ENCODE measurements around the gene KDM4B.

The KDM4B gene

DNA sequence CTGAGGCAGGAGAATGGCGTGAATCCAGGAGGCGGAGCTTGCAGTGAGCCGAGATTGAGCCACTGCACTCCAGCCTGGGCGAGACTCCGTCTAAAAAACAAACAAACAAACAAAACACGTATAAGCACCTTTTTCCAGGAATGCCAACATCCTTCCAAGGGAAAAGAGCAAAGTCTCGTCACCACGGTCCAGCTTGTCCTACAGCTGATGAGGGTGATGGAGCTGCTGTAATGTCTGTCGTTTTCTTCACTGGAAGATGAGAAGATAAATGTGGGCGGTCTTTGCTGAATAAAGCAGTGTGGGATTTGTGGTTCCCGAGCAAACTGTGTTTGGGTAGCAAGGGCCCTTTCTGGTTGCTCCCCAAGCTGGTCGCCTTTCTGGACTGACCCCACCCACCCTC, 205.1 kb downstream of the KDM4B start:
- Histone ChIP-seq H3K4me3 (ENCODE audit: low read length) (no peak overlapping the region), H3K4me1 (ENCODE audit: control insufficient read depth, insufficient read depth, low read length) (peaks cover 18% of the 10 kb centered on the region)

DNA sequence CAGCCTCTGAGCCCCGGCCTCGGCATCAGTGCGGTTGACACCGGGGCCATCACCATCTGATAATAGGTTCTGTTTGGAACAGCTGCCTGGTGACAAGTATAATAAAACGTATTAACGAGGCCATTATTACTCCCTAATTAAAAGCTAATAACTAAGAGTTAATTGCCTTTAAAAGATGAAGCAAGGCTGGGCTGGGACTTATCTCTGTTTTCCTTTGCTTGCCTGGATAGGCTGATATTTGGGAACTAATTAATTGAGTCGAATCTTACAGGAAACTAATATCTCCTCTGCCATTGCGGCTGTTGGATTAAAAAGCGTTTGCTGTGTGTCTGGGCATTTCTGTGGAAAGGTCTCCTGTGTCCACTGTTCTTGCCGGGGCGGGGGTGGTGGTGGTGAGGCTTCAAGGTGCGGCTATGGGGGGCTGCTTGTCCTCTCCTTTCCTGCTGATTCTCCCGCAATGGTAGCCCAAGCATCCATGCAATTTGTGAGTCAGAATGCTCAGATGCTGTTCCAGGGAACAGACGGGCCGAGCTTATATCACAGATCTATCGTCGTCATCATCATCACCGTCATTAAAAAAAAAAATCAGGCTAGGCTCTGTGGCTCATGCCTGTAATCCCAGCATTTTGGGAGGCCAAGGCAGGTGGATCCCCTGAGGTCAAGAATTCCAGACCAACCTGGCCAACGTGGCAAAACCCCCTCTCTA, 209.0 kb downstream of the KDM4B start:
- no peak for DNase-seq (ENCODE audit: low read depth)
- Histone ChIP-seq H3K36me3 (ENCODE audit: control insufficient read depth, insufficient read depth, low read length, severe bottlenecking) (no peaks in the 10 kb centered on the region), H3K9ac (ENCODE audit: low read length) (no peak overlapping the region), H3K4me3 (ENCODE audit: low read length) (no peak overlapping the region), H3K27me3 (replicated peaks; ENCODE audit: control insufficient read depth, insufficient read depth, low read length) (no peaks in the 10 kb centered on the region), H3K4me1 (ENCODE audit: control insufficient read depth, insufficient read depth, low read length) (peaks cover 18% of the 10 kb centered on the region), H3K9me3 (ENCODE audit: control insufficient read depth, low read length) (no peaks in the 10 kb centered on the region)

More for the DNA sequence above, 205.1 kb downstream of the KDM4B start:
- Histone ChIP-seq H3K9me3 (ENCODE audit: control insufficient read depth, low read length) (no peaks in the 10 kb centered on the region), H3K9ac (ENCODE audit: low read length) (no peak overlapping the region), H3K36me3 (ENCODE audit: control insufficient read depth, insufficient read depth, low read length, severe bottlenecking) (no peaks in the 10 kb centered on the region), H3K27me3 (replicated peaks; ENCODE audit: control insufficient read depth, insufficient read depth, low read length) (no peaks in the 10 kb centered on the region)
- DNase-seq (ENCODE audit: low read depth) = no peak

DNA sequence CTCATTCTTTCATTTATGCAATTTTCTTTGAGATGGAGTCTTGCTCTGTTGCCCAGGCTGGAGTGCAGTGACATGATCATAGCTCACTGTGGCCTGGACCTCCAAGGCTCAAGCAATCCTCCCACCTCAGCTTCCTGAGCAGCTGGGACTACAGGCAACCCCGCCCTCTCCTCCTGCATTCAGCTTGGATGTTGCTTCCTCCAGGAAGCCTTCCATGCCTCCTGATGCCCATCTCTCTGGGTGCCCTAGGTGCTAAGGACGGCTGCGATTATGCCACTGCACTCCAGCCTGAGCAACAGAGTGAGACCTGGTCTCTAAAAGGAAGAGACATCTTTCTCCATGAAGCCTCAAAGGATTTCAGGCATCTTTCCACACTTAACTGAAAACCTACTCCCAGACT, 209.9 kb downstream of the KDM4B start:
- Histone ChIP-seq H3K9ac (ENCODE audit: low read length) (no peak overlapping the region), H3K36me3 (ENCODE audit: control insufficient read depth, insufficient read depth, low read length, severe bottlenecking) (no peaks in the 10 kb centered on the region), H3K9me3 (ENCODE audit: control insufficient read depth, low read length) (no peaks in the 10 kb centered on the region), H3K4me3 (ENCODE audit: low read length) (no peak overlapping the region), H3K4me1 (ENCODE audit: control insufficient read depth, insufficient read depth, low read length) (peaks cover 14% of the 10 kb centered on the region), H3K27me3 (replicated peaks; ENCODE audit: control insufficient read depth, insufficient read depth, low read length) (no peaks in the 10 kb centered on the region)
- DNase-seq (ENCODE audit: low read depth) = no peak

- no peak for DNase-seq (ENCODE audit: low read depth)
- Histone ChIP-seq H3K4me3 (ENCODE audit: low read length) (no peak overlapping the region), H3K27me3 (replicated peaks; ENCODE audit: control insufficient read depth, insufficient read depth, low read length) (no peaks in the 10 kb centered on the region), H3K36me3 (ENCODE audit: control insufficient read depth, insufficient read depth, low read length, severe bottlenecking) (no peaks in the 10 kb centered on the region), H3K9ac (ENCODE audit: low read length) (no peak overlapping the region), H3K9me3 (ENCODE audit: control insufficient read depth, low read length) (no peaks in the 10 kb centered on the region), H3K4me1 (ENCODE audit: control insufficient read depth, insufficient read depth, low read length) (peaks cover 14% of the 10 kb centered on the region)
Measured at GRCh38 chr19:5179256-5179655, 210.3 kb downstream of the KDM4B start.

DNA sequence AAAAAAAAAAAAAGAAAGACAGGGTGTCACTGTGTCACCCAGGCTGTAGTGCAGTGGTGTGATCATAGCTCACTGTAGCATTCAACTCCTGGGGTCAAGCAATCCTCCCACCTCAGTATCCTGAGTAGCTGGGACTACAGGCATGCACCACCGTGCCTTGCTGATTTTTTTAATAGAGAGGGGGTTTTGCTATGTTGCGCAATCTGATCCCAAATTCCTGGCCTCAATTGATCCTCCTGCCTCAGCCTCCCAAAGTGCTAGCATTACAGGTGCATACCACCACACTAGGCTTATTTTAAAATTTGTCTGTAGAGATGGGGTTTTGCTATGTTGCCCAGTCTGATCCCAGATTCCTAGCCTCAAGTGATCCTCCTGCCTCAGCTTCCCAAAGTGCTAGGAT, 212.4 kb downstream of the KDM4B start:
- H3K9me3 ChIP-seq (ENCODE audit: control insufficient read depth, low read length) = no peaks in the 10 kb centered on the region
- no peak for DNase-seq (ENCODE audit: low read depth)

DNA sequence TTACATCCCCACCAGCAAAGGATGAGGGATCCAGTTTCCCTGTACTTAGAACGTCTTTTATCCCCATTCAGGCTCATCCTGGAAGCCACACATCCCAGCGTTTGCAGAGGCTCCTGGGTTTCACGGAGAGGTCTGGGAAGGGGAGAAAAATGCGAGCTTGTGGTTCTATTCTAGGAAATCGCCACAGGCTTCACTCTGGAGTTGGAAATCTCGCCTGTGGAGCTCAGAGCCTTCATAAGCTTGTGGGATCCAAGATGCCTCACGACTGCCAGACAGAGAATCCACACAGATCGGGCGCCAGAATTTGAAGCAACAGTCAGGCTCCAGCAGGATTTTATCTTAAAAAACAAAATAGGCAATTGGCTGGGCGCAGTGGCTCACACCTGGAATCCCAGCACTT, 213.8 kb downstream of the KDM4B start:
- Histone ChIP-seq H3K9me3 (ENCODE audit: control insufficient read depth, low read length) (no peaks in the 10 kb centered on the region), H3K9ac (ENCODE audit: low read length) (no peak overlapping the region), H3K4me3 (ENCODE audit: low read length) (no peak overlapping the region), H3K4me1 (ENCODE audit: control insufficient read depth, insufficient read depth, low read length) (peaks cover 5% of the 10 kb centered on the region), H3K36me3 (ENCODE audit: control insufficient read depth, insufficient read depth, low read length, severe bottlenecking) (no peaks in the 10 kb centered on the region), H3K27me3 (replicated peaks; ENCODE audit: control insufficient read depth, insufficient read depth, low read length) (no peaks in the 10 kb centered on the region)
- no peak for DNase-seq (ENCODE audit: low read depth)

More for the DNA sequence above, 212.4 kb downstream of the KDM4B start:
- H3K4me1 ChIP-seq (ENCODE audit: control insufficient read depth, insufficient read depth, low read length) = peaks cover 14% of the 10 kb centered on the region
- H3K9ac ChIP-seq (ENCODE audit: low read length) = no peak overlapping the region
- no peak overlapping the region for H3K4me3 ChIP-seq (ENCODE audit: low read length)
- H3K27me3 ChIP-seq (replicated peaks; ENCODE audit: control insufficient read depth, insufficient read depth, low read length) = no peaks in the 10 kb centered on the region
- no peaks in the 10 kb centered on the region for H3K36me3 ChIP-seq (ENCODE audit: control insufficient read depth, insufficient read depth, low read length, severe bottlenecking)

GRCh38 chr19:5183616-5184015, 214.7 kb downstream of the KDM4B start:
- peaks cover 4% of the 10 kb centered on the region for H3K4me1 ChIP-seq (ENCODE audit: control insufficient read depth, insufficient read depth, low read length)
- no peak overlapping the region for H3K9ac ChIP-seq (ENCODE audit: low read length)
- H3K27me3 ChIP-seq (replicated peaks; ENCODE audit: control insufficient read depth, insufficient read depth, low read length) = peaks cover 3% of the 10 kb centered on the region
- H3K9me3 ChIP-seq (ENCODE audit: control insufficient read depth, low read length) = no peaks in the 10 kb centered on the region
- DNase-seq (ENCODE audit: low read depth) = no peak
- no peaks in the 10 kb centered on the region for H3K36me3 ChIP-seq (ENCODE audit: control insufficient read depth, insufficient read depth, low read length, severe bottlenecking)
- no peak overlapping the region for H3K4me3 ChIP-seq (ENCODE audit: low read length)

DNA sequence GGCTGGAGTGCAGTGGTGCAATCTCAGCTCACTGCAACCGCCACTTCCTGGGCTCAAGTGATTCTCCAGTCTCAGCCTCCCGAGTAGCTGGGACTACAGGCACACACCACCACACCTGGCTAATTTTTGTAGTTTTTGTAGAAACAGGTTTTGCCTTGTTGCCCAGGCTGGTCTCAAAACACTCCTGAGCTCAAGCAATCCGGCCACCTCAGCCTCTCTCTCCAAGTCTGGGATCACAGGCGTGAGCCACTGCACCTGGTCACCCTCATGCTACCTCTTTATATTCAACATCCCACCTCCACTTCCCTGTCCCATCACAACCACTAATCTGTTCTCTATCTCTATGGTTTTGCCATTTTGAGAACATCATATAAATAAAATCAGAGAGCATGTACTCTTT, 216.0 kb downstream of the KDM4B start:
- H3K9ac ChIP-seq (ENCODE audit: low read length) = no peak overlapping the region
- H3K9me3 ChIP-seq (ENCODE audit: control insufficient read depth, low read length) = no peaks in the 10 kb centered on the region
- no peak for DNase-seq (ENCODE audit: low read depth)
- no peaks in the 10 kb centered on the region for H3K36me3 ChIP-seq (ENCODE audit: control insufficient read depth, insufficient read depth, low read length, severe bottlenecking)
- H3K4me3 ChIP-seq (ENCODE audit: low read length) = no peak overlapping the region
- H3K4me1 ChIP-seq (ENCODE audit: control insufficient read depth, insufficient read depth, low read length) = peaks cover 4% of the 10 kb centered on the region
- H3K27me3 ChIP-seq (replicated peaks; ENCODE audit: control insufficient read depth, insufficient read depth, low read length) = peaks cover 3% of the 10 kb centered on the region

- peak; percentile 91 for DNase-seq (ENCODE audit: low read depth)
- Histone ChIP-seq H3K4me3 (ENCODE audit: low read length) (no peak overlapping the region), H3K27me3 (replicated peaks; ENCODE audit: control insufficient read depth, insufficient read depth, low read length) (peaks cover 3% of the 10 kb centered on the region), H3K9me3 (ENCODE audit: control insufficient read depth, low read length) (no peaks in the 10 kb centered on the region), H3K4me1 (ENCODE audit: control insufficient read depth, insufficient read depth, low read length) (peaks cover 4% of the 10 kb centered on the region), H3K9ac (ENCODE audit: low read length) (no peak overlapping the region), H3K36me3 (ENCODE audit: control insufficient read depth, insufficient read depth, low read length, severe bottlenecking) (no peaks in the 10 kb centered on the region)
Measured at GRCh38 chr19:5186293-5187050, 217.6 kb downstream of the KDM4B start.

DNA sequence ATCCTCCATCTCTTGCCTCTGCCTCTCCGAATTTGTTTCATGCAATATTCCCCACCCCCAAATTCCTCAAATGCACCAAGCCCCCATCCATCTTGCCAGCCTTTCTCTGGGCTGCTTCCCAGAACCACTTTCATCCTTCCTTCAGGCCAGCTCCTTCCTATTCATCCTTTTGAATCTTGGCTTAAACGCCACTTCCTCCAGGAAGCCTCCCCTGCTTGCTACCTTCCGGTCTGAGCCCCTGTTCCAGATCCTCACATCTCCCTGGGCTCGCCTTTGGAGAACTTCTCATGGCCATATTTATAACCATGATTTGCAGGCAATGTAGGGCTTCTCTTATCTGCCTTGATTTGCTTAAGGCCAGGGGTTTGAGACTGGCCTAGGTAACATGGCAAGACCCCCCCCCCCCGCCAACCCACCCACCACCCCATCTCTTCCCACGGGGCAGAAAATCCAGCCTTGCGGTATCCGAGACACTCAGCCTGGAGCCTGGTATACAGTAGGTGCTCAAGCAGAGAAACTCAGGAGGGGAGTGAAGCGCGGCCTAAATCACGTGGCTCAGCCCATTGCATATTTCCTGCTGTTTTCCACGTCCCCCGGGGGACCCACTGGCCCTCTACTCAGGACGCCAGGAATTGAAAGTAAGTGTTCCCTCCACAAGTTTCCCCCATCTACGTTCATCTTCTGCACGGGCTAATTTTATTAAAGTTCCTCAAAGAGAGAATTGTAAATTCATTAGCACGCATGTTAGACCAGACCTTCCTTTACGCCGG, 219.8 kb downstream of the KDM4B start:
- DNase-seq (ENCODE audit: low read depth) = no peak

GRCh38 chr19:5189318-5189607, 220.3 kb downstream of the KDM4B start:
- no peak overlapping the region for H3K9ac ChIP-seq (ENCODE audit: low read length)
- H3K4me3 ChIP-seq (ENCODE audit: low read length) = no peak overlapping the region
- no peaks in the 10 kb centered on the region for H3K9me3 ChIP-seq (ENCODE audit: control insufficient read depth, low read length)
- DNase-seq (ENCODE audit: low read depth) = no peak
- H3K4me1 ChIP-seq (ENCODE audit: control insufficient read depth, insufficient read depth, low read length) = peaks cover 4% of the 10 kb centered on the region
- H3K36me3 ChIP-seq (ENCODE audit: control insufficient read depth, insufficient read depth, low read length, severe bottlenecking) = no peaks in the 10 kb centered on the region
- peaks cover 3% of the 10 kb centered on the region for H3K27me3 ChIP-seq (replicated peaks; ENCODE audit: control insufficient read depth, insufficient read depth, low read length)

More for the DNA sequence above, 219.8 kb downstream of the KDM4B start:
- Histone ChIP-seq H3K9me3 (ENCODE audit: control insufficient read depth, low read length) (no peaks in the 10 kb centered on the region), H3K27me3 (replicated peaks; ENCODE audit: control insufficient read depth, insufficient read depth, low read length) (peaks cover 3% of the 10 kb centered on the region), H3K36me3 (ENCODE audit: control insufficient read depth, insufficient read depth, low read length, severe bottlenecking) (no peaks in the 10 kb centered on the region), H3K4me3 (ENCODE audit: low read length) (no peak overlapping the region), H3K4me1 (ENCODE audit: control insufficient read depth, insufficient read depth, low read length) (peaks cover 4% of the 10 kb centered on the region), H3K9ac (ENCODE audit: low read length) (no peak overlapping the region)

All from adipocyte (in vitro differentiated cells).